GM23248 (cell line): Measurements from ENCODE around the gene PEX11B. TPM values are rescaled to one million over a fixed set of nuclear protein-coding genes. Genes with fewer than 3 reads are reported as not detected.
A peak's percentile ranks its signal among the peaks of the same experiment; 100 is the strongest.

Source experiments
- DNase-seq: peaks from one replicate; pipeline ENCODE4 v3.0.0-alpha.2; 2015
- H2AFZ ChIP-seq: fragments of 200-600 bp; sonication (generic); 2 replicates; pipeline ENCODE4 v1.6.1; 2016; ENCODE audit warnings: antibody characterized with exemption
- H3F3A ChIP-seq: fragments of 200-600 bp; sonication (generic); 2 replicates; pipeline ENCODE4 v1.6.1; 2016; ENCODE audit warnings: mild to moderate bottlenecking, antibody characterized with exemption, mixed run types; ENCODE audit not compliant: insufficient read depth
- H3K27ac ChIP-seq: fragments of 200-600 bp; sonication (generic); 2 replicates; pipeline ENCODE4 v1.5.1; 2016; ENCODE audit warnings: mild to moderate bottlenecking
- H3K27me3 ChIP-seq: fragments of 200-600 bp; sonication (generic); replicated peaks from 2 replicates; pipeline ENCODE4 v1.6.1; 2016; ENCODE audit warnings: mild to moderate bottlenecking; ENCODE audit not compliant: insufficient read depth
- H3K36me3 ChIP-seq: fragments of 200-600 bp; sonication (generic); 2 replicates; pipeline ENCODE4 v1.6.1; 2016; ENCODE audit warnings: low read depth, mild to moderate bottlenecking
- H3K4me1 ChIP-seq: fragments of 200-600 bp; sonication (generic); 2 replicates; pipeline ENCODE4 v1.6.1; 2016; ENCODE audit warnings: mild to moderate bottlenecking; ENCODE audit not compliant: insufficient read depth
- H3K4me2 ChIP-seq: fragments of 200-600 bp; sonication (generic); one replicate; pipeline ENCODE4 v1.6.1; 2016; ENCODE audit warnings: mild to moderate bottlenecking; ENCODE audit not compliant: unreplicated experiment
- H3K4me3 ChIP-seq: fragments of 200-600 bp; sonication (generic); 2 replicates; pipeline ENCODE4 v1.5.1; 2016; ENCODE audit warnings: mild to moderate bottlenecking
- H3K79me2 ChIP-seq: fragments of 200-600 bp; sonication (generic); 2 replicates; pipeline ENCODE4 v1.6.1; 2016; ENCODE audit warnings: mild to moderate bottlenecking; ENCODE audit not compliant: insufficient read depth
- H3K9ac ChIP-seq: fragments of 200-600 bp; sonication (generic); 2 replicates; pipeline ENCODE4 v1.6.1; 2016; ENCODE audit warnings: mild to moderate bottlenecking
- H3K9me2 ChIP-seq: fragments of 200-600 bp; sonication (generic); 2 replicates; pipeline ENCODE4 v1.6.1; 2016; ENCODE audit warnings: mixed run types, mild to moderate bottlenecking, moderate library complexity; ENCODE audit not compliant: insufficient read depth
- H3K9me3 ChIP-seq: fragments of 200-600 bp; sonication (generic); one replicate; pipeline ENCODE4 v1.6.1; 2017; ENCODE audit warnings: low read depth
- H4K20me1 ChIP-seq: fragments of 200-600 bp; sonication (generic); 2 replicates; pipeline ENCODE4 v1.6.0; 2016; ENCODE audit not compliant: insufficient read depth
- EZH2 ChIP-seq: fragments of 200-600 bp; sonication (generic); IDR thresholded peaks from 2 replicates; pipeline ENCODE4 v1.6.1; 2018; ENCODE audit warnings: antibody characterized with exemption, mild to moderate bottlenecking; ENCODE audit not compliant: insufficient read depth, poor library complexity, severe bottlenecking
- EZH2phosphoT487 ChIP-seq: fragments of 200-600 bp; sonication (generic); IDR thresholded peaks from 2 replicates; pipeline ENCODE4 v1.6.1; 2018; ENCODE audit warnings: antibody characterized with exemption, moderate library complexity, mild to moderate bottlenecking, low read depth; ENCODE audit not compliant: insufficient read depth
- WGBS, 2 experiments: methylation state at CpG; one replicate each; pipeline ENCODE4 v1.1.6; 2015 to 2017; ENCODE audit warnings: low lambda C conversion rate in 2 of 2, low coverage in 1 of 2; ENCODE audit errors: missing lambda C conversion rate in 2 of 2; 5-methylcytosine and 5-hydroxymethylcytosine counted together
- in situ Hi-C: fragments of 300-500 bp; cut with MboI; formaldehyde crosslinking; loops from 2 replicates; pipeline ENCODE4 v1.15.0; 2020
- polyA plus RNA-seq: library from polyadenylated mRNA; unstranded; fragments of >200 nt; fragmentation: Nextera tagmentation; extraction: Ambion mirVana; gene quantifications from 2 replicates; pipeline ENCODE4 v1.2.1, GENCODE V29; 2016
- total RNA-seq: library from RNA; depleted of rRNA; stranded (reverse); fragments of >200 nt; shearing (Covaris generic); gene quantifications from 2 replicates; pipeline ENCODE4 v1.2.3, GENCODE V29; 2014

PEX11B gene
- total and polyA plus RNA-seq, 2 experiments from 2014 or later: 32.2 to 37.1 TPM

DNA sequence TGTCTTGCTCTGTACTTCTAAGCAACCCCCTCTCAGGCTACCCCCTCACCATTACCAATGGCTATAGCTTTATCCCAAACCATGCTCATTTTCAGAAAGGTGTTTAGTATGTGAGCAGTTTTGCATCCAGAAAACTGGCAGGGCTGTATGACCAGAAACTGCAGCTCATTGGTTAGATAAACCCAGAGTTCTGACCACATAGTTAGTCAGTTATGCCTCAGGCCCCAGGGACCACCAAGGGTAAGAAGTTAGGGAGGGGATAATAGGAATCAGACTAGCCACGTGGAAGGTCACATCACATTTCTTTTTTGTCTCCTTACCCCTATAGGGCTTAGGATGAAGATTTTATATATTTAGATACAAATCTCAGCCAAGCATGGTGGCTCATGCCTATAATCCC, 9.9 kb downstream of the PEX11B start:
- Histone ChIP-seq H3K4me2 (no peak overlapping the region), H3K9me2 (no peaks in the 10 kb centered on the region), H2AFZ (peak overlapping the region; percentile 36; the same call in 1 of the 2 replicates), H3K9ac (peak overlapping the region; percentile 23; the same call in 1 of the 2 replicates), H3K9me3 (no peaks in the 10 kb centered on the region), H3K36me3 (peaks cover 5% of the 10 kb centered on the region; the same call in 1 of the 2 replicates), H3K27me3 (no peaks in the 10 kb centered on the region), H3K4me3 (no peak overlapping the region), H3F3A (0 out of 2 replicates have a peak, but pooled peaks cover 3% of the 10 kb centered on the region), H3K27ac (peak overlapping the region; percentile 52), H3K4me1 (peaks cover 16% of the 10 kb centered on the region), H4K20me1 (no peaks in the 10 kb centered on the region), H3K79me2 (no peaks in the 10 kb centered on the region)
- in situ Hi-C loops: no loop called here
- DNase-seq: peak; percentile 65
- WGBS, 2 experiments: 29 to 48% methylated on average over 1 of the region's 1 CpG
- TF ChIP-seq EZH2 (no peak), EZH2phosphoT487 (no peak)

DNA sequence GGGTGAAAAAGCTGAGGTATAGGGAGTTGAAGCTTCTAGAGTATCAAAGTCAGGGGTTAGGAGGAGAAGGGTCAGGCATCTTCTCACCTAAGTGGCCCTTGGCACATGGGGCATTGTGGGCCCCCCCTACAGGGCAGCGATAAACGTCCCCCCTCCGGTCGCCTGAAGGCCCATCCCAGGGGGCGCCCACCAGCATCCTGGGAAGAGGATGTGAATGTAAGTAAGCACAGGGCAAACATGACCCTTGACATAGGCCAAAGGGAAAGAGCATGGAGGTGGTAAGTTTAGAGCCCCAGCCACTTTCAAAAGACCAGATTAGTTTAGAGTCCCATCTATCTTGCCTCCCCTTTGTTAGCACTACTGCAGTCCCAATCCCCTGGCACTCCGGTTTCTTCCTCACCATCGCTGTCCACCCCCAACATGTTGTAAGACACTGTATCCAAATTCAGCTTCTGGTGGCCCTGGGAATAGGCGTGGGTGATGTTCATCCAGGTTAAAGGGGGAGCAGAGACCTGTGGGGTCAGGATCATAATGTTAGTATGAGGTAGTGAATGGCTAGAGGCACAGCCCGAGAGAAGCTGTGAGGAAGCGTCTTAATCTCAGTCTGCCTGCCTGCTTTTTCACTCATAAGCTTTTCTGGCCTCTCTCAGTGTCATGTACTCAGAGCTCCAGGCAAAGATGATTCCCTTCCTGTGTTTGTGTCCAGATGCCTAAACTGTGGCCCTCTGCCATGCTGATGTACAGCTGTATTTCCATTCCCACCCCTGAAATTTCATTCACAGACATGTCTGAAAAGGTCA, 11.4 kb downstream of the PEX11B start:
- H3K9ac ChIP-seq: no peak overlapping the region
- in situ Hi-C loops: no loop called here
- no peaks in the 10 kb centered on the region for H3K9me3 ChIP-seq
- no peak overlapping the region; the same call in 1 of the 2 replicates for H2AFZ ChIP-seq
- no peak overlapping the region for H3K4me2 ChIP-seq
- peak; percentile 30 for DNase-seq
- peaks cover 16% of the 10 kb centered on the region for H3K4me1 ChIP-seq
- no peaks in the 10 kb centered on the region for H3K27me3 ChIP-seq
- peaks cover 5% of the 10 kb centered on the region; the same call in 1 of the 2 replicates for H3K36me3 ChIP-seq
- H3F3A ChIP-seq: no peaks in the 10 kb centered on the region
- WGBS, 2 experiments: 85 to 90% methylated on average over 10 of the region's 10 CpGs
- H3K27ac ChIP-seq: no peak overlapping the region
- no peaks in the 10 kb centered on the region for H3K79me2 ChIP-seq
- no peak overlapping the region for H3K4me3 ChIP-seq
- H4K20me1 ChIP-seq: no peaks in the 10 kb centered on the region
- TF ChIP-seq EZH2phosphoT487 (no peak), EZH2 (no peak)
- no peaks in the 10 kb centered on the region for H3K9me2 ChIP-seq

DNA sequence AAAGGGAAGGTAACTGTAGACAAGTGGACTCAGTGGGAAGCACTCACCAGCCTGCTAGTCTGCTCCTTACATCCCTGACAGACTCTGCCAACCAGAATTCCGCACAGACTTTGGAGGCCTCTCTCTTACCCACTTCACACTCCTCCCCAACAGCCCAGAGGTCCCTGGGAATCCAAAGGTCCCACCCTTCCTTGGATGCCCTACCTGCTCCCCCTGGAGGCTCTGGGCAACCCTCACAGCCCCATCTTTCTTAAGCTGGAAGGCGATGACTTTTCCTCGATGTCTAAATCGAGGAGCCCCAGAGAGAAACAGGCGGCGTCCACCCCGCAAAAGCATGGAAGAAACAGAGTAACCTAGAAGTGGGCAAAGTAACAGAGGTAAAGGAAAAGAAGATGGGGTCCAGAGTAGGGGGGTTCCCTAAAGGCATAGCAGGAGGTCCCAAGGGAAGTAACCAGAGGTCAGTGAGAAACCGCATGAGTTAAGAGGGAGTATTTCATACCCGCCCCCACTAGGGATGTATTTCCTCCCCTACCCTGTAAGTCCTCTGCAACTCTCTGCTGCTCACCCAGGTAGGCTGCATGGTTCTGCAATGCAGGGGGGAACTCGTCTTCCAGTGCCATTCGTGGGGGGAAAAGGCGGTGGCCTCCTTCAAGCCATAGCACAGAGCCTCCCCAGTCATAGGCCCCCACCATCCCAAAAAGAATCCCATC, 17.1 kb downstream of the PEX11B start:
- H3K4me3 ChIP-seq: no peak overlapping the region
- no peaks in the 10 kb centered on the region for H3F3A ChIP-seq
- 88 to 90% methylated on average over 12 of the region's 12 CpGs for WGBS, 2 experiments
- no peaks in the 10 kb centered on the region for H3K79me2 ChIP-seq
- H3K36me3 ChIP-seq: no peaks in the 10 kb centered on the region
- no peak overlapping the region for H3K4me2 ChIP-seq
- H3K9me3 ChIP-seq: no peaks in the 10 kb centered on the region
- no peaks in the 10 kb centered on the region for H4K20me1 ChIP-seq
- H2AFZ ChIP-seq: no peak overlapping the region
- no peaks in the 10 kb centered on the region for H3K27me3 ChIP-seq
- DNase-seq: no peak
- no peaks in the 10 kb centered on the region for H3K9me2 ChIP-seq
- no peak overlapping the region for H3K9ac ChIP-seq
- no peak overlapping the region for H3K27ac ChIP-seq
- in situ Hi-C loops: no loop called here
- no peaks in the 10 kb centered on the region for H3K4me1 ChIP-seq
- TF ChIP-seq EZH2 (no peak), EZH2phosphoT487 (no peak)

DNA sequence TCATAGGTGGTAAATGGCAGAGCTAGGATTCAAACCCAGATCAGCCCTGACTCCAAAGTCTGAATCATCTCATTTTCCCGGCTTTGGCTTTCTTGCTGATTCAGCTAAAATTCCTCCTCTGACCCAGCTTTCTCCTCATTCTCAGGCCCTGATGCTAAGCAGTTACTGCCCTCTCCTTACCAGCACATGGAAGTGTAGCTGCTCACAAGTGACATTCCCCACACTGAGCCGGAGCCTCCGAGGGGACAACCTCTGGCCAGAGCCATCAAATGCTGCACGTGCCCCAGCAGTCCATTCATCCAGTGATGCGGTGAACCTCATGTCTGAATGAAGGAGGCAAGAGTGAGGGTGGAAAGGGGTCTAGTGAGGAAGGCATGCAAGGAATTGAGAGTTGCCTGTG, 19.8 kb downstream of the PEX11B start:
- H3K9ac ChIP-seq: no peak overlapping the region
- H2AFZ ChIP-seq: no peak overlapping the region
- H3K9me2 ChIP-seq: no peaks in the 10 kb centered on the region
- no peaks in the 10 kb centered on the region for H3K9me3 ChIP-seq
- no peaks in the 10 kb centered on the region for H4K20me1 ChIP-seq
- no peaks in the 10 kb centered on the region for H3K36me3 ChIP-seq
- no peak overlapping the region for H3K4me3 ChIP-seq
- no peak for DNase-seq
- no peaks in the 10 kb centered on the region for H3K4me1 ChIP-seq
- WGBS, 2 experiments: 71% methylated on average over 5 of the region's 5 CpGs
- H3K27me3 ChIP-seq: no peaks in the 10 kb centered on the region
- TF ChIP-seq EZH2: no peak
- no peak for TF ChIP-seq EZH2phosphoT487
- no peaks in the 10 kb centered on the region for H3F3A ChIP-seq
- no peak overlapping the region for H3K27ac ChIP-seq
- H3K79me2 ChIP-seq: no peaks in the 10 kb centered on the region
- no peak overlapping the region for H3K4me2 ChIP-seq
- in situ Hi-C loops: no loop called here
